Gastrocnemius medialis (tissue), 4 donors: ENCODE data around the gene CNKSR3. TPM values are rescaled to one million over a fixed set of nuclear protein-coding genes. Genes with fewer than 3 reads are reported as not detected.

Experiments used
- ATAC-seq, 2 donors: fragments of 150-250 bp; one replicate each; pipeline ENCODE4 v1.9.1; 2016
- DNase-seq, 2 donors: peaks; one replicate each; pipeline ENCODE4 v3.0.0-alpha.2; 2019
- H3K27ac ChIP-seq, 4 donors: fragments of 200-600 bp; sonication (generic); 1 replicate in 1 of 4; 2 replicates in 3 of 4; pipeline ENCODE4 v1.5.1; 2016 to 2018; ENCODE audit warnings: mild to moderate bottlenecking in 2 of 4, moderate library complexity in 1 of 4
- H3K27me3 ChIP-seq, 3 donors: fragments of 200-600 bp; sonication (generic) in 2 of 3; 1 replicate in 1 of 3; 2 replicates in 2 of 3; pipeline versions ENCODE4 v1.5.1 to v1.6.0; 2016 to 2019; ENCODE audit warnings: mild to moderate bottlenecking in 1 of 3, moderate library complexity in 1 of 3
- H3K36me3 ChIP-seq, 2 donors: fragments of 200-600 bp; sonication (generic) in 1 of 2; one replicate each; pipeline ENCODE4 v1.5.1; 2017 to 2018
- H3K4me1 ChIP-seq, 2 donors: fragments of 200-600 bp; sonication (generic) in 1 of 2; one replicate each; pipeline ENCODE4 v1.5.1; 2016 to 2017; ENCODE audit warnings: mild to moderate bottlenecking in 2 of 2
- H3K4me3 ChIP-seq, 4 donors: fragments of 200-600 bp; sonication (generic) in 3 of 4; 1 replicate in 1 of 4; 2 replicates in 3 of 4; pipeline ENCODE4 v1.5.1; 2016 to 2019; ENCODE audit warnings: mild to moderate bottlenecking in 2 of 4
- H3K9me3 ChIP-seq, 3 donors: fragments of 200-600 bp; sonication (generic) in 2 of 3; 1 replicate in 1 of 3; 2 replicates in 2 of 3; pipeline ENCODE4 v1.5.1; 2016 to 2019
- CTCF ChIP-seq, 5 experiments: fragments of 450-650 bp in 3 of 5; fragments of 200-600 bp in 2 of 5; sonication (generic) in 2 of 5; IDR thresholded peaks in 4 of 5; conservative IDR thresholded peaks in 1 of 5; 1 replicate in 4 of 5; 2 replicates in 1 of 5; pipeline ENCODE4 v1.5.1; 2016 to 2019; ENCODE audit warnings: antibody characterized with exemption in 5 of 5, mild to moderate bottlenecking in 3 of 5, moderate library complexity in 3 of 5
- POLR2A ChIP-seq, 2 donors: fragments of 450-650 bp; IDR thresholded peaks; one replicate each; pipeline ENCODE4 v1.6.1; 2017; ENCODE audit warnings: antibody characterized with exemption in 2 of 2, mild to moderate bottlenecking in 2 of 2, moderate library complexity in 2 of 2
- in situ Hi-C, 4 donors: fragments of 200-750 bp; cut with MboI; loops; one replicate each; pipeline versions ENCODE4 v1.15.0 to v1.8.0; 2017; ENCODE audit warnings: low sequenced_read_pairs in 4 of 4
- intact Hi-C: fragments of 100-400 bp; cut with DNase I; formaldehyde crosslinking; loops from one replicate; pipeline ENCODE4 v1.15.1; 2023; ENCODE audit warnings: low total_unique reads
- total RNA-seq, 4 donors: library from RNA; depleted of rRNA; stranded (reverse); fragments of >200 nt; gene quantifications; one replicate each; pipeline versions ENCODE4 v1.1.0 to v1.2.3, GENCODE V29; 2016

CNKSR3 gene
- total RNA-seq, 4 donors from 2014 or later = 0.70 to 4.6 (median 2.9) TPM

- intact Hi-C loops = no loop called here
- no peak overlapping the region for H3K27ac ChIP-seq
- DNase-seq (no peak), ATAC-seq (no peak)
- H3K4me3 ChIP-seq = no peak overlapping the region
- H3K9me3 ChIP-seq = no peaks in the 10 kb centered on the region
- peaks cover 1 to 11% of the 10 kb centered on the region in 2 donors for H3K4me1 ChIP-seq
- in situ Hi-C loops = loop anchor here in 1 of 4 donors (25.0 kb wide), 1 partner anchor 90 kb away; no protein-coding TSS in a partner anchor
- TF ChIP-seq POLR2A (IDR thresholded peaks at IDR 0.05) (no peak), CTCF (IDR thresholded peaks at IDR 0.05 in 4 of 5, conservative IDR thresholded peaks at IDR 0.05 in 1 of 5) (no peak)
- H3K36me3 ChIP-seq = no peaks in the 10 kb centered on the region
- no peaks in the 10 kb centered on the region for H3K27me3 ChIP-seq
Measured at GRCh38 chr6:154502553-154502952, 7.9 kb downstream of the CNKSR3 start.

GRCh38 chr6:154501578-154501868 is 9.0 kb downstream of the CNKSR3 start:
- no peak overlapping the region for H3K27ac ChIP-seq
- H3K36me3 ChIP-seq = no peaks in the 10 kb centered on the region
- H3K9me3 ChIP-seq = no peaks in the 10 kb centered on the region
- DNase-seq (no peak), ATAC-seq (no peak)
- in situ Hi-C loops = loop anchor here in 1 of 4 donors (25.0 kb wide), 1 partner anchor 89 kb away; no protein-coding TSS in a partner anchor
- intact Hi-C loops = no loop called here
- H3K4me1 ChIP-seq = peaks cover 0 to 11% of the 10 kb centered on the region in 2 donors
- TF ChIP-seq POLR2A (IDR thresholded peaks at IDR 0.05) = no peak
- TF ChIP-seq CTCF (IDR thresholded peaks at IDR 0.05 in 4 of 5, conservative IDR thresholded peaks at IDR 0.05 in 1 of 5) = no peak
- H3K4me3 ChIP-seq = no peak overlapping the region
- no peaks in the 10 kb centered on the region for H3K27me3 ChIP-seq

DNA sequence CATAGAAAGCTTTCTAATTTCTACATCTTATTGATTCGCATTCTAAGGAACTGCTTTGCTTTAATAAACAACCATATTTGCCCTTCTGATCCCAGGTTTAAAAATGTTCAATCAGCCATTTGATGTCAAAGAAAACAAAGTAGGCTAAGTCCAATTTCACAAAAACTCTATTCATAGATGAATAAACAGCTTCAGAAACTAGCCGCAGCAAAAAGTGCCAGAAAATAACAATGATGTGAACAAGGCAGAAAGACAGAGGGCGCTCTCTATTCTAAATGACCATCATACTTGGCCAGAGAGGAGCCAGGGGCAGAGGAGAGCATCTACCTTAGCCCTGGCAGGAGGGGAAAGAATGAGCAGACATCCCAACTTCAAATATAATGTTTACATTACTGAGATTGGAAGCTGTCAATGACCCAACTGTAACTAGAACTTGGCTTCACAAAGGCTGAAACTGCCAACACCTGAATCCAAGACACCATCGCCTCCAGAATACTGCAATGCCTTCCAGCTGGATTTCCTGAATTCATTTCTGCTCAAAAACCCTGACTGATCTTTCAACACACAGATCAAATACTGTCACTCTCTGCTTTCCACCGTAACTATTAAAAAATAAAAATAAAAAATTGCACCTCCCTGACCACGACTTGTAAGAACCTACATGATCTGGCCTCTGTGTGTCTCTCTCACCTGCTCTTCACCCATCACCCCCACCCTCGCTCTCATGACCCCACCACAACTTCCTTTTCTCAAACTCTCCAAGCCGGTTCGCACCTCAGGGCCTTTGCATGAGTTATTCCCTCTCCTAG is 9.5 kb downstream of the CNKSR3 start:
- H3K4me3 ChIP-seq = no peak overlapping the region
- no peak for DNase-seq
- no peak for ATAC-seq
- no peak overlapping the region for H3K27ac ChIP-seq
- TF ChIP-seq POLR2A (IDR thresholded peaks at IDR 0.05) (no peak), CTCF (IDR thresholded peaks at IDR 0.05 in 4 of 5, conservative IDR thresholded peaks at IDR 0.05 in 1 of 5) (no peak)
- H3K9me3 ChIP-seq = no peaks in the 10 kb centered on the region
- peaks cover 0 to 11% of the 10 kb centered on the region in 2 donors for H3K4me1 ChIP-seq
- no peaks in the 10 kb centered on the region for H3K27me3 ChIP-seq
- intact Hi-C loops = no loop called here
- H3K36me3 ChIP-seq = no peaks in the 10 kb centered on the region
- in situ Hi-C loops = loop anchor here in 1 of 4 donors (25.0 kb wide), 1 partner anchor 89 kb away; no protein-coding TSS in a partner anchor

DNA sequence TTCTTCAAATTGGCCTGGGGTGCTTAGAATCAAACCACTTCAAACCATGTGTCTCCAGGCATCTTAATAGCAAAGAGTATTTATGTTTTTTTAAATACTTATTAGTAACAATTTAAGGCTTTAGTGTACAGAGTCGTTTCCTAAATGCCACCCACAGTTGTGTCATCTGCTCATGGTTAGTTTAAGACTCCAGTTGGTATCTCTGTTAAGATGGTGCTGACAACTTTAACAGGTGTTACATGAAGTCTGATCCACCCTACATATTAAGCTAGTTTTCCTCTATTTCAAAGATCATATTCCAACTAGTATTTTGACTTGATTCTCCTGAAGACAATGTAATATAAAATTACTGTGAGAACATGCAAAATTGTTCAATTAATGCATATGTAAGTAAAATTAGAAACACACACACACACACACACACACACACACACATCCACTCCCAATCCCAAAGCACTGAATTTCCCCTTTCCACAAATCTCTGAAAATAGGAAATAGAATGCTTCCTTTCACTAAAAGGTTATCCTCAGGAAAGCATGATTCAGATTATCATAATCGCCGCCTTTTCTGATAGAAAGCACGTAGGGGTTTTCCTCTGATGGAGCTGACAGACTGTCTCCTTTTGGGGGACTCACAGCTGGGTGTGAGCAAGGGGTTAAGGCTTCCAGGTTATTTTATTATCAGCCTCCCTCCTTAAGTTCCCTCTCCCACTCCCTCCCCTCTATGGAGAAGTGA is 10.5 kb downstream of the CNKSR3 start:
- Histone ChIP-seq H3K27ac (no peak overlapping the region), H3K36me3 (no peaks in the 10 kb centered on the region), H3K4me1 (peaks cover under 1 to 11% of the 10 kb centered on the region in 2 donors), H3K9me3 (no peaks in the 10 kb centered on the region), H3K27me3 (no peaks in the 10 kb centered on the region), H3K4me3 (no peak overlapping the region)
- in situ Hi-C loops (loop anchor here in 1 of 4 donors (25.0 kb wide), 1 partner anchor 88 kb away; no protein-coding TSS in a partner anchor), intact Hi-C loops (no loop called here)
- no peak for DNase-seq
- no peak for ATAC-seq
- TF ChIP-seq CTCF (IDR thresholded peaks at IDR 0.05 in 4 of 5, conservative IDR thresholded peaks at IDR 0.05 in 1 of 5) (no peak), POLR2A (IDR thresholded peaks at IDR 0.05) (no peak)
